Tibial artery (tissue), 4 donors: ENCODE measurements around the gene PPFIBP2.

ENCODE experiments used
- DNase-seq, 2 donors: peaks; one replicate each; pipeline ENCODE4 v3.0.0-alpha.2; 2019
- H3K27ac ChIP-seq, 2 donors: fragments of 200-600 bp; sonication (generic) in 1 of 2; 1 replicate in 1 of 2; 2 replicates in 1 of 2; pipeline ENCODE4 v1.5.1; 2018 to 2019; ENCODE audit warnings: mild to moderate bottlenecking in 1 of 2
- H3K27me3 ChIP-seq, 2 donors: fragments of 200-600 bp; sonication (generic) in 1 of 2; one replicate each; pipeline versions ENCODE4 v1.5.1 to v1.6.0; 2016 to 2019
- H3K36me3 ChIP-seq, 3 donors: fragments of 200-600 bp; sonication (generic) in 2 of 3; one replicate each; pipeline ENCODE4 v1.5.1; 2016 to 2019; ENCODE audit warnings: mild to moderate bottlenecking in 2 of 3
- H3K4me1 ChIP-seq, 4 donors: fragments of 200-600 bp; sonication (generic) in 2 of 4; 1 replicate in 3 of 4; 2 replicates in 1 of 4; pipeline ENCODE4 v1.5.1; 2016 to 2019
- H3K4me3 ChIP-seq, 2 donors: fragments of 200-600 bp; sonication (generic) in 1 of 2; 1 replicate in 1 of 2; 2 replicates in 1 of 2; pipeline ENCODE4 v1.5.1; 2018 to 2019; ENCODE audit warnings: mild to moderate bottlenecking in 2 of 2
- H3K9me3 ChIP-seq, 3 donors: fragments of 200-600 bp; sonication (generic) in 1 of 3; one replicate each; pipeline ENCODE4 v1.5.1; 2016 to 2019
- CTCF ChIP-seq, 2 experiments: fragments of 200-600 bp in 1 of 2; fragments of 450-650 bp in 1 of 2; IDR thresholded peaks; one replicate each; pipeline ENCODE4 v1.5.1; 2017 to 2019; ENCODE audit warnings: antibody characterized with exemption in 2 of 2, mild to moderate bottlenecking in 1 of 2, moderate library complexity in 1 of 2
- intact Hi-C: fragments of 100-400 bp; cut with DNase I; formaldehyde crosslinking; loops from one replicate; pipeline ENCODE4 v1.15.0; 2023; ENCODE audit warnings: low total_unique reads

Gene PPFIBP2

GRCh38 chr11:7509966-7510365, 3.8 kb upstream of the PPFIBP2 start:
- H3K27ac ChIP-seq, result peak overlapping the region in 1 of 2 donors; percentile 84
- H3K36me3 ChIP-seq, result no peaks in the 10 kb centered on the region
- no peaks in the 10 kb centered on the region for H3K9me3 ChIP-seq
- H3K4me1 ChIP-seq, result peaks cover 0 to 27% (median 23%) of the 10 kb centered on the region in 4 donors
- H3K27me3 ChIP-seq, result no peaks in the 10 kb centered on the region
- intact Hi-C loops, result loop anchor here (5.0 kb wide), 1 partner anchor 157 kb away; no protein-coding TSS in a partner anchor
- no peak for DNase-seq
- no peak overlapping the region for H3K4me3 ChIP-seq
- TF ChIP-seq CTCF (IDR thresholded peaks at IDR 0.05), result no peak

GRCh38 chr11:7511401-7511800, 2.4 kb upstream of the PPFIBP2 start:
- no peak for TF ChIP-seq CTCF (IDR thresholded peaks at IDR 0.05)
- DNase-seq, result peak; percentile 84 to 88
- Histone ChIP-seq H3K27me3 (no peaks in the 10 kb centered on the region), H3K9me3 (no peaks in the 10 kb centered on the region), H3K4me3 (no peak overlapping the region), H3K36me3 (no peaks in the 10 kb centered on the region), H3K27ac (peak overlapping the region; percentile 84 to 87), H3K4me1 (peaks cover 0 to 27% (median 23%) of the 10 kb centered on the region in 4 donors)
- intact Hi-C loops, result loop anchor here (5.0 kb wide), 1 partner anchor 156 kb away; no protein-coding TSS in a partner anchor

GRCh38 chr11:7512525-7513233, 1.1 kb upstream of the PPFIBP2 start:
- peaks cover 0 to 27% (median 23%) of the 10 kb centered on the region in 4 donors for H3K4me1 ChIP-seq
- intact Hi-C loops, result loop anchor here (5.0 kb wide), 1 partner anchor 155 kb away; no protein-coding TSS in a partner anchor
- no peaks in the 10 kb centered on the region for H3K27me3 ChIP-seq
- no peak for TF ChIP-seq CTCF (IDR thresholded peaks at IDR 0.05)
- peak overlapping the region; percentile 69 to 72 for H3K4me3 ChIP-seq
- no peaks in the 10 kb centered on the region for H3K9me3 ChIP-seq
- peak overlapping the region; percentile 84 to 87 for H3K27ac ChIP-seq
- no peaks in the 10 kb centered on the region for H3K36me3 ChIP-seq
- DNase-seq, result peak; percentile 91 to 94

- Histone ChIP-seq H3K4me1 (peaks cover 0 to 27% (median 23%) of the 10 kb centered on the region in 4 donors), H3K9me3 (no peaks in the 10 kb centered on the region), H3K36me3 (no peaks in the 10 kb centered on the region), H3K27me3 (no peaks in the 10 kb centered on the region), H3K4me3 (peak overlapping the region; percentile 69 to 72), H3K27ac (peak overlapping the region; percentile 84 to 87)
- intact Hi-C loops, result loop anchor here (5.0 kb wide), 1 partner anchor 153 kb away; no protein-coding TSS in a partner anchor
- TF ChIP-seq CTCF (IDR thresholded peaks at IDR 0.05), result no peak
- DNase-seq, result peak; percentile 33 to 74
Measured at GRCh38 chr11:7514099-7514591, 346 bp downstream of the PPFIBP2 start.

- no peak for DNase-seq
- intact Hi-C loops, result no loop called here
- Histone ChIP-seq H3K4me1 (peaks cover 0 to 27% (median 23%) of the 10 kb centered on the region in 4 donors), H3K4me3 (no peak overlapping the region), H3K27ac (no peak overlapping the region), H3K27me3 (no peaks in the 10 kb centered on the region), H3K9me3 (no peaks in the 10 kb centered on the region), H3K36me3 (no peaks in the 10 kb centered on the region)
- no peak for TF ChIP-seq CTCF (IDR thresholded peaks at IDR 0.05)
Measured at GRCh38 chr11:7515447-7515886, 1.7 kb downstream of the PPFIBP2 start.
